DMS114 treated with DMSO at 0.1 percent for 48 hours (cell line): ENCODE results near the gene SUSD1.

Experiments
- DNase-seq: peaks from one replicate; lab custom pipeline; 2025; ENCODE audit not compliant: unreplicated experiment; lab: John Stamatoyannopoulos, UW

Gene SUSD1

GRCh38 chr9:112020680-112021596, 154.2 kb downstream of the SUSD1 start:
- no peak for DNase-seq

DNA sequence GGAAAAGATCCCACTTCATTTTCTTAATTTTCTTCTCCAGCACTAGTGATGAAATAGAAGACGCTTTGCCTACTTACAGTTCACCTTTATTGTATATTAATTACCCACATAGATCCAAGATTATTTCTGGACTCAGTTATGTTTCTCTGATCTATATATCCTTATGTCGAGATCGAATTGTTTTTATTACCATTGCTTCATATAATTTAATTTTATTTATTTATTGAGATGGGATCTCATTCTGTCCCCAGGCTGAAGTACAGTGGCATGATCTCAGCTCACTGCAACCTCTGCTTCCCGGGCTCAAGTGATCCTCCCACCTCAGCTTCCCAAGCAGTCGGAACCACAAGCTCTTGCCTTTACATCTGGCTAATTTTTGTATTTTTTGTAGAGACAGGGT, 157.2 kb downstream of the SUSD1 start:
- DNase-seq = no peak

DNA sequence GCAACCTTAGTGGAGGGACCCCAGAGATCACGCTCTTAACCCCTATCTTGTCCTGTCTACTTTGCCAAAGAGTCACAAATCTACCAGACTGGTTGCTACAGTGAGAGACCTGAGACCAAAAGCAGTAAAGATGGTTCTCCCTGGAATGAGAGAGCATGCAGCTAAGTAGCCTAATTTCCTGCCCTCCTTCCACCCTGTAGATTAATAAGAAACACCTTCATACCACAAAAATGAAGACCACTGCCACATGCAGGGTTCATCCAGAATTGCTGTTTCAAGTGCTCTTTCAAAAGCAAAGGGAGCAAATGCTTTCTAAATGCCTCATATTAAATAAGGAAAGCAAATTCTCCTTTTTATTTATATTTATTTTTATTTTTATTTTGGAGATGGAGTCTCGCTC, 159.4 kb downstream of the SUSD1 start:
- no peak for DNase-seq

GRCh38 chr9:112015149-112015548, 159.9 kb downstream of the SUSD1 start:
- DNase-seq = no peak

DNA sequence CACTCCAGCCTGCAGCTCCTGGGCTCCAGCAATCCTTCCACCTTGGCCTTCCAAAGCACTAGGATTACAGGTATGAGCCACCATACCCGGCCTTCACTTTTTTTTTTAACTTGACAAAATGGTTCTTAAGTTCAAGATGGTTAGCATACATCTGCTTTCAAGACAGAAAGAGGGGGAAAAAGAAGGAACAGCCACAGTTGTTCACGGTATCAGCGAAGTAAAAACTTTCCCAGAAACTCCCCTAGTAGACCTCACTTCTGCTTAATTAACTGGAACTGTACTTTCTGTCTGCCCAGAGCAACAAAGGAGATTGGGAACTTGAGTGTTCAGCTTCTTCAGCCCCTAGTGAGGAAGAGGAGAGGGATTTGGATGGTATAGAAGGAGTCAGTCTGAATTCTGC, 161.8 kb downstream of the SUSD1 start:
- no peak for DNase-seq

DNA sequence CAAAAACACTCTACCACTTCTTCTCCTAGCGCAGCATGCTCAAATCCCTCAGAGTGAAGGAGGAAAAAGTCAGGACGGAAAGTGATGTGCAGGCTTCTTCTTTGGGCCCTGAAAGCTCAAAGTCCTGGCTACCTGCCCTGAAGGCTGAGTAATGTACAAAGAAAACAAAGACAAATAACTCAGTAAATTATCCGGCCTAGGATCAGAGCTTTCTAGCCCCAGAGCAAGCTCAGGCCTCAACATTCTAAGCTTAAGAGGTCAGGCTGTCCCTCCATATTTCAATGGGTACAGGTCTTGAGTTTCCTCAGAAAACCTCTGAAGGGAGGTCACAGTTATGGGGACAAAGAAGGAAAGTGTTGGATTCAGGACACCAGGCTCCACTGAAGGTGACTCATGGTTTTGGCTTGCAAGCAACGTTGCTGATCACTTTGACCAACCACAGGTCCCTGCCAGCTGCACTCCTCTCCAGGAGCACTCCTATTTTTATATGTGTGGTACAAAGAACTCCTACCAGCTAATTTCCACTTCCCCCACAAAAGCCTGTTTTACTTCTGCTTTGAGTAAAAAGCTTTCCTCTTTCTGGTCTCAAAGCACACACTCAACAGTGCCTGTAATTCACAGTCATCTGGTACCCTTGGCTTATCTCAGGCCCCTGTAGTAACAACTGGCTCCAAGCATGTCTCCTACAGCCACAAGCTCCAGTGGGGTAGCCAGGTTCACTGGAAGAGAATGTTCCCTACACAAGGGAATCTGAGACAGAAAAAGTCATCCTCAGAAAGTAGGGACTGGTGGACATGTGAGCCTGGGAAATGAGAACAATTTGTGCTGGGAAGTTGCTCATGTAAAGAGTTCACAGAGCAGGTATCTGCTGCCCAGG, 162.8 kb downstream of the SUSD1 start:
- no peak for DNase-seq

DNA sequence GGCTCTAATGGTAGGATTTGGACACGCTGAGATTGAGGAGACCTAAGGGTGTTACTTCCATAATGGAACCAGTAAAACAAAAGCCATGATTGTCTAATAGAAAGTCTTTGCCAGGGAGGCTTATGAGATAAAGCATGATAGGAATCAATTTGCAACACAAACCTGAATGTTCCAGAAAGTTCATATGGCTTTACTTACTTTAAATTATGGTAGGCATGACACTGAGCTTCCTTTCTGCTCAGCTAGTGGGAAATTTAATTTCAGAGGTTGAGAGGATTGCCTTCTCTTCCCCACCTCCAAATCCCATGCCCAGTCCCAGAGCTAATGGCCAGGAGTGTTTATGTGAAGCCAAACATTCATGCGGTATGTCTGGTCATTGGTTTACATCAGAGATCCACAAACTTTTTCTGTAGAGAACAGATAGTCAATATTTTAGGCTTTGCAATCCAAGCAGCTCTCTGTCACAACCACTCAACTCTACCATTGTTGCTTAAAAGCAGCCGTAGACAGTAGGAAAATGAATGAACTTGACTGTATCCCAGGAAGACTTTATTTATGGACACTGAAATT, 164.0 kb downstream of the SUSD1 start:
- no peak for DNase-seq

- DNase-seq = no peak
Observed at GRCh38 chr9:112010537-112010936, 164.6 kb downstream of the SUSD1 start.

GRCh38 chr9:112009656-112010055, 165.4 kb downstream of the SUSD1 start:
- DNase-seq = no peak

GRCh38 chr9:112007575-112008240, 167.4 kb downstream of the SUSD1 start:
- DNase-seq = no peak

- no peak for DNase-seq
Observed at GRCh38 chr9:112006361-112007020, 168.6 kb downstream of the SUSD1 start.

DNA sequence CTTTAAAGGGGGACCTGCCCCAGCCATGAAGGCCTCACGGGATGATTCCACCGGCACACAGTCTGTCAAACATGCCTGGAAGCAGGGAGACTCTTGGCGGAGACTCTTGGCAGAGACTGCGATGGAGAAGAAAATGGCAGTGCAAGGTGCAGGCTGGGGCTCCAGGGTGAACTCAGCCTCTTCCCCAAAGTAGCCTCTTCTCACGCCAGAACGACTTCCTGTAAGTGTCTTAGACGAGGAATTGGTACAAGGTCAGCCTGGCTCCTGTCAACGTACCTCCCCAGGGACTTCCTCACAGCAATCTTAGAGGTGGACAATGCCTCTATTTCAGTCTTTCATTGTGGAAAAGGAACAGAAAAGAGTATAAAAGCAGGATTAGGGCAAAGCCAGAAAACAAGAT, 169.2 kb downstream of the SUSD1 start:
- DNase-seq = no peak

- DNase-seq = no peak
Observed at GRCh38 chr9:112003538-112003937, 171.6 kb downstream of the SUSD1 start.

DNA sequence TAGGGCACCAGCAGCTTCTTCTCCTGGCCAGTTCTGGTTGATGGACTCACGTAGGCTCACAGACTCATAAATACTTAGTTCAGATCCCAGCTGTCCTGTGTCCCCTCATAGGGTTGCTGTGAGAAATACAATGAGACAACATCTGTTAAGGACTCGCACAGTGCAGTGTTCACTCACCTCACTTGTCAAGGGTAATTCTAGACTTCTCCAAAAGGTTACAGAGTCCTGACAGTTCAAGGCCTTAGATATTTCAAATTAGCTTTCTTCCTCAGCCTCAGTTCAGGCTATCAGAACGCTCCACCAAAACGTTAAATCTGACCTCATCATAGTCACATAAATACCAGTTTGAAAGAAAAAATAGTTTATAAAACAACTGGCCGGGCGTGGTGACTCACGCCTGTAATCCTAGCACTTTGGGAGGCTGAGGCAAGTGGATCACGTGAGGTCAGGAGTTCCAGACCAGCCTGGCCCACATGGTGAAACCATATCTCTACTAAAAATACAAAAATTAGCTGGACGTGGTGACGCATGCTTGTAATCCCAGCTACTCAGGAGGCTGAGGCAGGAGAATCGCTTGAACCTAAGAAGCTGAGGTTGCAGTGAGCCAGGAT, 172.1 kb downstream of the SUSD1 start:
- DNase-seq = no peak

- DNase-seq = no peak
Observed at GRCh38 chr9:112002131-112002846, 172.8 kb downstream of the SUSD1 start.

GRCh38 chr9:112000743-112001142, 174.4 kb downstream of the SUSD1 start:
- DNase-seq = no peak

- no peak for DNase-seq
Observed at GRCh38 chr9:111999319-111999718, 175.8 kb downstream of the SUSD1 start.

GRCh38 chr9:111997831-111998230, 177.3 kb downstream of the SUSD1 start:
- DNase-seq = no peak

GRCh38 chr9:111994831-111995458, 180.2 kb downstream of the SUSD1 start:
- no peak for DNase-seq
